ENCODE measurements around the gene ACRV1.

The ACRV1 gene

GRCh38 chr11:125680747-125681146 is at the start of gene ACRV1:
Gene ACRV1 (minus strand): TSS chr11:125680847. CDS start chr11:125680780, 67 bp downstream.
- TF ChIP-seq ZNF521 (tag by site-specific recombination; IDR thresholded peaks at IDR 0.05) (no peak), GFI1B (tag by site-specific recombination; IDR thresholded peaks at IDR 0.05) (no peak), ZNF248 (tag by site-specific recombination; IDR thresholded peaks at IDR 0.05) (no peak), PRDM1 (tag by site-specific recombination; IDR thresholded peaks at IDR 0.05) (no peak), ZNF10 (tag by site-specific recombination; IDR thresholded peaks at IDR 0.05) (no peak)
- no peaks in the 10 kb centered on the region for H3K9me3 ChIP-seq (ENCODE audit: control insufficient read depth, insufficient read depth, low read depth, low read length)
- ChIA-PET POLR2A (no interaction called here), CTCF (interaction anchor here (2.4 kb wide), 1 partner anchor 11 kb away, joined by 12 read pairs; no protein-coding TSS in a partner anchor)
- no peak within 1 kb of the TSS for H3K27ac ChIP-seq (ENCODE audit: extremely low read depth, low read depth, low read length)
- no peaks in the 10 kb centered on the region for H3K4me1 ChIP-seq (ENCODE audit: control insufficient read depth, insufficient read depth, low read length)
- H3K36me3 ChIP-seq (ENCODE audit: control insufficient read depth in 2 of 2, insufficient read depth in 1 of 2, low read length in 2 of 2) = peaks cover 0 to 27% of the 10 kb centered on the region in 2 experiments; a peak in 1 of 3 replicates
- H3K4me3 ChIP-seq (ENCODE audit: low read depth, low read length) = no peak within 1 kb of the TSS

- Histone ChIP-seq H3K4me1 (ENCODE audit: control insufficient read depth, insufficient read depth, low read length) (no peaks in the 10 kb centered on the region), H3K36me3 (ENCODE audit: control insufficient read depth in 2 of 2, insufficient read depth in 1 of 2, low read length in 2 of 2) (no peaks in the 10 kb centered on the region), H3K9me3 (ENCODE audit: control insufficient read depth, insufficient read depth, low read depth, low read length) (no peaks in the 10 kb centered on the region), H3K4me3 (ENCODE audit: low read depth, low read length) (no peak overlapping the region), H3K27ac (ENCODE audit: extremely low read depth, low read depth, low read length) (no peak overlapping the region)
- ChIA-PET POLR2A (no interaction called here), CTCF (interaction anchor here (0.6 kb wide), 1 partner anchor 564 kb away, joined by 3 read pairs; no protein-coding TSS in a partner anchor)
- TF ChIP-seq ZNF707 (tag by site-specific recombination; IDR thresholded peaks at IDR 0.05) = no peak
- TF ChIP-seq INSM2 (tag by site-specific recombination; IDR thresholded peaks at IDR 0.05) = no peak
- TF ChIP-seq ZNF155 (tag by site-specific recombination; IDR thresholded peaks at IDR 0.05) = no peak
- TF ChIP-seq PATZ1 (tag by site-specific recombination; IDR thresholded peaks at IDR 0.05) = no peak
- no peak for TF ChIP-seq BCL11A (tag by site-specific recombination; IDR thresholded peaks at IDR 0.05; ENCODE audit: low read depth)
- no peak for TF ChIP-seq HOXC10 (CRISPR knock-in tag; IDR thresholded peaks at IDR 0.05)
- TF ChIP-seq ZNF645 (tag by site-specific recombination; IDR thresholded peaks at IDR 0.05) = no peak
- no peak for TF ChIP-seq MZF1 (tag by site-specific recombination; IDR thresholded peaks at IDR 0.05; ENCODE audit: borderline replicate concordance)
- no peak for TF ChIP-seq ZBTB26 (tag by site-specific recombination; optimal IDR thresholded peaks at IDR 0.05)
- no peak for TF ChIP-seq ZFP69B (tag by site-specific recombination; IDR thresholded peaks at IDR 0.05)
- no peak for TF ChIP-seq TCF7L2 (IDR thresholded peaks at IDR 0.05; ENCODE audit: borderline replicate concordance, low read depth, low read length)
- TF ChIP-seq ZNF610 (tag by site-specific recombination; IDR thresholded peaks at IDR 0.05; ENCODE audit: borderline replicate concordance) = no peak
- TF ChIP-seq ZBTB8A (tag by site-specific recombination; IDR thresholded peaks at IDR 0.05) = no peak
These were observed 48.3 kb upstream of the ACRV1 start for GRCh38 chr11:125728969-125729368.

Measured in HEK293 (cell line).